OCI-LY1 (cell line): ENCODE data around the gene GRIN3B.

Experiments used
- H2AFZ ChIP-seq: fragments of 200-600 bp; sonication (generic), shearing (Covaris generic); 2 replicates; pipeline ENCODE4 v1.6.0; 2014; ENCODE audit warnings: antibody characterized with exemption, mild to moderate bottlenecking, low read length
- H3F3A ChIP-seq: fragments of 200-600 bp; sonication (generic), shearing (Covaris generic); 2 replicates; pipeline ENCODE4 v1.6.0; 2014; ENCODE audit warnings: mild to moderate bottlenecking, antibody characterized with exemption, low read length, moderate library complexity; ENCODE audit not compliant: insufficient read depth
- H3K27ac ChIP-seq: fragments of 200-600 bp; sonication (generic); 2 replicates; pipeline ENCODE4 v1.5.1; 2014; ENCODE audit warnings: low read length, mixed run types, mild to moderate bottlenecking, low read depth; ENCODE audit not compliant: poor library complexity, severe bottlenecking
- H3K27me3 ChIP-seq: fragments of 200-600 bp; sonication (generic); 2 replicates; pipeline ENCODE4 v1.6.0; 2014; ENCODE audit warnings: antibody characterized with exemption, mild to moderate bottlenecking, low read length, moderate library complexity; ENCODE audit not compliant: insufficient read depth
- H3K36me3 ChIP-seq: fragments of 200-600 bp; sonication (generic); 2 replicates; pipeline ENCODE4 v1.6.1; 2014; ENCODE audit warnings: mild to moderate bottlenecking, antibody characterized with exemption, low read length, moderate library complexity, mixed read lengths; ENCODE audit not compliant: insufficient read depth
- H3K4me1 ChIP-seq: fragments of 200-600 bp; sonication (generic); 2 replicates; pipeline ENCODE4 v1.5.1; 2014; ENCODE audit warnings: mild to moderate bottlenecking, low read length, moderate library complexity; ENCODE audit not compliant: insufficient read depth, severe bottlenecking
- H3K4me2 ChIP-seq: fragments of 200-600 bp; sonication (generic), shearing (Covaris generic); 2 replicates; pipeline ENCODE4 v1.6.1; 2014; ENCODE audit warnings: low read length
- H3K4me3 ChIP-seq: fragments of 200-600 bp; sonication (generic); 2 replicates; pipeline ENCODE4 v1.5.1; 2014; ENCODE audit warnings: low read length, low read depth, mild to moderate bottlenecking, mixed read lengths; ENCODE audit not compliant: poor library complexity, severe bottlenecking
- H3K79me2 ChIP-seq: fragments of 200-600 bp; shearing (Covaris generic); 2 replicates; pipeline ENCODE4 v1.6.1; 2016; ENCODE audit warnings: mixed run types, low read length, mixed read lengths; ENCODE audit not compliant: insufficient read depth
- H3K9ac ChIP-seq: fragments of 200-600 bp; sonication (generic), shearing (Covaris generic); 2 replicates; pipeline ENCODE4 v1.6.1; 2014; ENCODE audit warnings: mild to moderate bottlenecking, low read length, mixed read lengths
- H3K9me2 ChIP-seq: fragments of 200-600 bp; sonication (generic), shearing (Covaris generic); 2 replicates; pipeline ENCODE4 v1.6.1; 2014; ENCODE audit warnings: low read depth, mild to moderate bottlenecking, low read length, mixed read lengths
- H3K9me3 ChIP-seq: fragments of 200-600 bp; shearing (Covaris generic); 2 replicates; pipeline ENCODE4 v1.6.1; 2014; ENCODE audit warnings: low read length, mixed read lengths
- H4K20me1 ChIP-seq: fragments of 200-600 bp; sonication (generic), shearing (Covaris generic); 2 replicates; pipeline ENCODE4 v1.6.0; 2016; ENCODE audit warnings: mild to moderate bottlenecking, low read length; ENCODE audit not compliant: insufficient read depth
- CTCF ChIP-seq: fragments of 200-600 bp; sonication (generic), shearing (Covaris generic); IDR thresholded peaks from 2 replicates; pipeline ENCODE4 v1.5.1; 2017; ENCODE audit warnings: mild to moderate bottlenecking, antibody characterized with exemption, low read length, moderate library complexity, mixed read lengths
- EZH2 ChIP-seq: fragments of 200-600 bp; sonication (generic), shearing (Covaris generic); IDR thresholded peaks from 2 replicates; pipeline ENCODE4 v1.8.0; 2017; ENCODE audit warnings: borderline replicate concordance, mixed run types, mild to moderate bottlenecking, antibody characterized with exemption, low read length, moderate library complexity, mixed read lengths

Gene GRIN3B

GRCh38 chr19:988081-988480 is 12.1 kb upstream of the GRIN3B start:
- no peaks in the 10 kb centered on the region for H3K79me2 ChIP-seq
- peaks cover 34% of the 10 kb centered on the region for H3K36me3 ChIP-seq
- H3K27me3 ChIP-seq = no peaks in the 10 kb centered on the region
- no peak overlapping the region for H2AFZ ChIP-seq
- H3K4me3 ChIP-seq = no peak overlapping the region
- no peaks in the 10 kb centered on the region for H3K9me3 ChIP-seq
- H3K9ac ChIP-seq = no peak overlapping the region
- no peaks in the 10 kb centered on the region for H3K9me2 ChIP-seq
- H3F3A ChIP-seq = no peaks in the 10 kb centered on the region
- H4K20me1 ChIP-seq = no peaks in the 10 kb centered on the region
- H3K4me2 ChIP-seq = no peak overlapping the region
- peaks cover 12% of the 10 kb centered on the region for H3K4me1 ChIP-seq
- H3K27ac ChIP-seq = no peak overlapping the region
- TF ChIP-seq EZH2 = no peak
- TF ChIP-seq CTCF = no peak

DNA sequence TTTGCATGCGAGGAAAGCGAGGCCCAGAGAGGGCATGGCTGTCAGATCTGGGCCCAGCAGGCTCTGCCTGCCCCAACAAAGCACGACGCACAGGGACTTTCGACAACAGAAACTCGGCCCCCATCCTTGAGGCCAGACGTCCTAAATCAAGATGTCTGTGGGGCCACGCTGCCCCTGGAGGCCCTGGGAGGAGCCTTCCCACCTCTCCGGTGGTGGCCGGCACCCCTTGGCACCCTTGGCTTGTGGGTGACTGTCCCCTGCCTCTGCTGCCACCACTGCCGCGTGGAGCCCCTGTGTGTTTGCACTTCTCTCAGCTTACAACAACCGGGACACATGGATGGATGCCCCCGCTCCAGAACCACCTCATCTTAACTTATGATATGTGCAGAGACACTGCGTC is 11.7 kb upstream of the GRIN3B start:
- Histone ChIP-seq H2AFZ (no peak overlapping the region), H3K9me2 (no peaks in the 10 kb centered on the region), H3K4me3 (no peak overlapping the region), H3K27me3 (no peaks in the 10 kb centered on the region), H3K79me2 (no peaks in the 10 kb centered on the region), H3K9me3 (no peaks in the 10 kb centered on the region), H3K4me2 (no peak overlapping the region), H3K4me1 (peaks cover 11% of the 10 kb centered on the region), H3K36me3 (peaks cover 34% of the 10 kb centered on the region), H4K20me1 (no peaks in the 10 kb centered on the region), H3F3A (no peaks in the 10 kb centered on the region), H3K27ac (no peak overlapping the region), H3K9ac (no peak overlapping the region)
- TF ChIP-seq EZH2 (no peak), CTCF (no peak)

DNA sequence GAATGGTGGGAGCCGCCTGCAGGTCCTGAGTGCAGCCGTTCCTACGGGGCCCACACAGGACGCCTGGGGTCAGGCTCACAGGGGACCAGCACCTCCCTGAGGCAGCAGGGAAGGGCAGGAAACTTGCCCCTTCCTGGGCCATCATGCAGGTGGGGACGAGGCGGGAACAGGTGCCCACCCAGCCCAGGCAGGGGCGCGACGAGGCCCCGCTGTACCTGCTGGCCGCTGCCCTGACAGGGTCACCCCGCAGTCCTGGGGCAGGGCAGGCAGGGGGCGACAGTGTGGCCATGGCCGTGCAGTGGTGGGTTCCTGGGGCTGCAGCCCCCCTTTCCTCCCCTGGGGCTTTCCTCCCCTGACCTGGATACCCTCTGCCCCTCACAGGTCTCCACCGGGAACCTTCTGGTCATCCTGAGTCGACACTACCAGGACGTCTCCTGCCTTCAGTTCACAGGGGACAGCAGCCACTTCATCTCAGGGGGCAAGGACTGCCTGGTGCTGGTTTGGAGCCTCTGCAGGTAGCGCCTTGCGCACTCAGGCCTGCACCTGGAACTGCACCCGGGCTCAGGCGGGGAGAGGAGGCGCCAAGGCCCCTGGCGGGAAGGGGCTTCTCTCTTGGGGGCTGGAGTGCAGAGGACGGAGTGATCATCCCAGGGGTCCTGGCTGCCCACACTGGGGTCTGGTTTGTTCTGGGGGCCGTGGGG is 10.7 kb upstream of the GRIN3B start:
- Histone ChIP-seq H2AFZ (no peak overlapping the region), H3K4me3 (no peak overlapping the region), H3F3A (no peaks in the 10 kb centered on the region), H3K4me2 (no peak overlapping the region), H3K36me3 (peaks cover 40% of the 10 kb centered on the region), H3K9me3 (no peaks in the 10 kb centered on the region), H3K9me2 (no peaks in the 10 kb centered on the region), H3K9ac (no peak overlapping the region), H4K20me1 (no peaks in the 10 kb centered on the region), H3K4me1 (peaks cover 6% of the 10 kb centered on the region), H3K27me3 (no peaks in the 10 kb centered on the region), H3K27ac (no peak overlapping the region), H3K79me2 (no peaks in the 10 kb centered on the region)
- TF ChIP-seq EZH2 (no peak), CTCF (peak; percentile 20; the same call in 1 of the 2 replicates)
